GM12892 (cell line): ENCODE results near the gene PRICKLE4.

ENCODE experiments used
- POLR2A ChIP-seq: IDR thresholded peaks from 2 replicates; pipeline ENCODE4 v1.6.1; 2011; ENCODE audit warnings: low read depth, low read length, control low read depth
- POLR2AphosphoS5 ChIP-seq: IDR thresholded peaks from 2 replicates; pipeline ENCODE4 v1.6.1; 2011; ENCODE audit warnings: low read depth, low read length, control low read depth
- TAF1 ChIP-seq: IDR thresholded peaks from 2 replicates; pipeline ENCODE4 v1.6.1; 2011; ENCODE audit warnings: low read depth, mild to moderate bottlenecking, control low read depth, low read length, borderline replicate concordance

DNA sequence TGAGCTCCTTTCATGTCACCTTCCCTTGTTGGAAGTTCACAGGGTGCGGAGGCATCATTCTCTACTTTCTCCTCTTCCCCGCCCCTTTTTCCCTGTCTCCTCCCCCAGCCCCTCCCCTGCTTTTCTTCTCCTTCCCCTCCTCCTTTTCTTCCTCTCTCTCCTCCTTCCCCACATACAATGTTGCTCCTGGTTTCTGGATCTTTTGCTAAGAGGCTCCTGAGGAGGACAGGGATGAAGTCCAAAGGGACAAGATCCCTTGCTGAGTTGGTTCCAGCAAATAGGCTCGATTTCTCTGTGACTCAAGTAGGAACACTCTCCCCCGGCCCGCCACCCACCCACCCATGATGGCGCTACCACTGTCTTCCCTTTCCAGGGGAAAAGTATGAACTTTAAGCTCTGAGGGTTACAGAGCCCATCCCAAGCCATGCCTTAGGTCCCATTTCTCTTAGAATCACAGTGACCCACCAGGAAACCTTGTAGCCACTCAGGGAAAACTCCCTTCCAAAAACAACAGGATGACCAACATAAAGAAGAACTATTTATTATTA lies 44.3 kb upstream of the PRICKLE4 start:
- TF ChIP-seq POLR2A (no peak), POLR2AphosphoS5 (no peak), TAF1 (no peak)
